DMS114 treated with DMSO at 0.1 percent for 48 hours (cell line): ENCODE measurements around the gene BCKDK.
"Not testable (repeated sequence)": the region's sequence is repeated elsewhere in the genome, so short reads cannot be mapped to it uniquely, and the experiment has no call there.

ENCODE experiments used
- DNase-seq: peaks from one replicate; lab custom pipeline; 2025; ENCODE audit not compliant: unreplicated experiment; lab: John Stamatoyannopoulos, UW

BCKDK gene

DNA sequence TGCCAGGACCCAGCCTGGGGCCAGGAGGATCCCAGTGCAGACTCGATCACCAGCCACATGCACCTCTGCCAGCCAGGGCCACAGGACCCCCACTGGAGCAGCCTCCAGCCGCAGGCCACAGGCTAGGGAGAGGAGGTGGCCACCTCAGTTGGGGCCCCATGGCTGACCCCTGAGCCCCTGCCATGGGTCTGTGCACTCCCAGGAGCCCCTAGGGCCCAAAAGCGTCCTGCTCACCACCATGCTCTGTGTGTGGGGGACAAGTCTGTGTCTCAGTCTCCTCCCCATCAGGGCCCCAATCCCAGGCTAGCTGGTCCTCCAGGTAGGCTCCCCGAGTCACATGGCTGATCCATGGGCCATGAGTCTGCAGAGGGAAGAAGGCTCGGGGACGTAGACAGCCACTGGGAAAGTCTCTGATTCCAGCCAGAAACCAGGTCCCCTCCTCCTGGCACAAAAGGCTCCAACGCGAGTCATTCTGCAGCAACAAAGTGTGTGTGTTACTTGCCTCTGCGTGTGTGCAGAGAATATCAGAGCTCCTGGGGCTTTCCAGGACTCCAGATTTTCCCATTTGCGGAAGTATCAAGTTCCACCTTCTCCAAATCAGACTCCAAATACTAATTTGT lies 33.4 kb downstream of the BCKDK start:
- no peak for DNase-seq

DNA sequence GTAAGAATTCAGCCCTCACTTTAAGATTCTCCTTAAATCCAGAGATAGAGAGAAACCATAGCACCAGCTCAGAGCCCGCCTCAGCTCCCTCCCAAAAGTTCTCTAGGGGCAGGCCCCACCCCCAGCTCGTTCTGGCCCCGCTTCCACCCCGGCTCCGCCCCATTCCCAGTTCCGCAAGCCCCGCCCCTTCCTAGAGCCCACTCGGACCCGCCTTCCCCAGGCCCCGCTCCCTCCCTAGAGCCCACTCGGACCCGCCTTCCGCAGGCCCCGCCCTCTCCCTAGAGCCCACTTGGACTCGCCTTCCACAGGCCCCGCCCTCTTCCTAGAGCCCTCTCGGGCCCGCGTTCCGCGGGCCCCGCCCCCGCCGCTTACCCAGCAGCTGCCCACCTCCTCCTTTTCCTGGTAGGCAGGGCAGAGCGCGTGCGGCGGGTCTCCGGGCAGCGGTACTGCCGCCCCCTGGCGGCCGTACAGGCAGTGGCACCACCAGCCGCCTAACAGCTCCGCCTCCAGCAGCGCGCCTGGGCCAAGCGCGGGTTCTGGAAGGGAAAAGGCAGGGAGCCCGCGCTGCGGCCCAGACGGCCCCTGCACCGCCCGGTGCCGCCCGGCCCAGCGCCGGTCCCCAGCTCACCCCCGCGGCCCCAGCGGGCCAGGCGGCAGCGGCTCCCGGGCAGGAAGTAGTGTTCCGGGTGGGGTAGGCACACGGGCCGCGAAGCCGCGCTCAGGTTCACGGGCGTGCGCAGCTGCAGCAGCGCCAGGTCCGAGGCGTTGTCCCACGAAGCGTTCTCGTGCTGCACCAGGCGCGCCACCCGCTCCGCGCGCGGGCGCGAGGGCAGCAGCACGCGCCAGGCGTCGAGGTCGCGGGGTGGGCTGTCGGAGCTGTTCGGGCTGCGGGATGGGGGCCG lies 34.2 kb downstream of the BCKDK start:
- DNase-seq = peak; percentile 96

DNA sequence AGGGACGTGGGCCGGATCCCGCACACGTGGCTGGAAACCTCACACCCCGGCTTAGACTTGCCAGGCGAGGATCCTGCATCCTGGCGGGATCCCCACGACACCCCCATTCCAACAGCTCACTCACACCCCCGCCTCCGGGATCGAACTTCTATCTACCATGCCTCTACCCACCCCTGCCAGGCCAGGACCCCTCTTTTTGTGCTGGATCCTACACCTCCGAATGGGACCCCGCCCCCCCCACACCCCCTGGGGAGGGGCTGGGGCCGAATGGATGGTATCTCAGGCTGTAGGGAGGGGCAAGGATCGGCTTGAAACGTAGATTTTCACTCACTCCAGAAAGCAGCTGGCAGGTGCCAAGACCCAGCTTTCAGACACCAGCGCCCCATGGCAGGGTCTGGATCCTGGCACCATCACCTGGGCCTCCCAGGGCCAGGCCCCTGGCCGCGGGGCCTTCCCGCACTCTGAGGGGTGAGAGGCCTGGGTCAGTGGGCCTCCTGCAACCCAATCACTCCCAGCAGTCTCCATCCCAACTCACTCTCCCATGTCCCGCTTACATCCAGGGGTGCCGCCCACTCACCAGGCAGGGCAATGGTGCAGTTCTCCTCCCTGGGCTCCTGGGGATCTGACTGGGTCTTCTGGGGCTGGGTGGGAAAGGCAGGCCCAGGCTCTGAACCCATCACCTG lies 35.0 kb downstream of the BCKDK start:
- DNase-seq = no peak

DNA sequence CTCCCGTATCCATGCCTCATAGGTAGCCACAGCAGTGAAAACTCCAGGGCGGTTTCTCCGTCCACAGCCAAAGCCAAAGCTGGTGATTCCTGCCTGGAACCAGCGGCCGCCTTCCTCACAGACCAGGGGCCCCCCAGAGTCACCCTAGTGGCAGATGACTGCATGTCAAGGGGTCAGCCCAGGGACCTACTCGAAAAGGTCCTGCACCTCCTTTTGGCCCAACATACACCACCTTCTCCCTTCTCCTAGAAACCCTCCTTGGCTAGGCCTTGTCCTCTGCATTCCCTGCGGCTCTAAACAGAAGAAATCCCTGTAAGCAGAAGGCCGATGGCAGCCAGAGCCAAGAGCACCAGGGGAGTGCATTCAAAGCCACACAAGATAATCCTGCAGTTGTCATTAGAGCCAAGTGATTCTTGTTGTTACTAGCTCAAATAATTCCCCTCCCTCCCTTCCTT lies 35.5 kb downstream of the BCKDK start:
- DNase-seq = no peak

DNA sequence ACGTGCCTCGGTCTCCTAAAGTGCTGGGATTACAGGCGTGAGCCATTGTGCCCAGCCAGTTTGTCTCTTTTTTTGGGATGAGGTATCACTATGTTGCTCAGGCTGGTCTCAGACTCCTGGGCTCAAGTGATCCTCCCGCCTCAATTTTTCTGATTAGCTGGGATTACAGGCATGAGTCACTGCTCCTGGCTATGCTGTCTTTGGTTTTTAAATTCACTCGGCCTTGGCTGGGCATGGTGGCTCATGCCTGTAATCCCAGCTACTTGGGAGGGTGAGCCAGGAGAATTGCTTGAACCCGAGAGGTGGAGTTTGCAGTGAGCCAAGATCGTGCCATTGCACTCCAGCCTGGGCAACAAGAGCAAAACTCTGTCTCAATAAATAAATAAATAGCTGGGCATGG lies 36.2 kb downstream of the BCKDK start:
- not testable (repeated sequence) for DNase-seq

DNA sequence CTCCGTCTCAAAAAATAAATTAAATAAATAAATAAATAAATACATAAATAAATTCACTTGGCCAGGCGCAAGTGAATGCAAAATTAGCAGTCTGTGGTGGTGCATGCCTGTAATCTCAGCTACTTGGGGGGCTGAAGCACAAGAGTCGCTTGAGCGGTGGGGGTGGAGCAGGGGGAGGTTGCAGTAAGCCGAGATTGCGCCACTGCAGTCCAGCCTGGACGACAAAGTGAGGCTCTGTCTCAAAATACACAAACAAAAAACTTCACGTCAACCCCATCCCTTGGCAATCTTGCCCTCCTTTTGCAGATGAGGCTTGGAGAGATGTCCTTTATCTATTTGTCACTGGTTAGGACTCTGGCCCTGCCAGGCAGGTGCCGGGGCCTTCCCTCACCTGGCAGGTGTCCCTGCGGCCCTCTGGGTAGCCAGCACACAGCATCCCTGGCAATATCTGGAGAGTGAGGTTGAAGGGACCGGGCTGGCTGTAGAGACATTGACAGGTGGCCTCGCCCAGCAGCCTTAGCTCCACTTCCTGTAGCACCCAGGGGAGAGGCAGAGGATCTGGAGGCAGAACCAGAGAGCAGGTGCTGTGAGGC lies 37.3 kb downstream of the BCKDK start:
- DNase-seq = no peak

DNA sequence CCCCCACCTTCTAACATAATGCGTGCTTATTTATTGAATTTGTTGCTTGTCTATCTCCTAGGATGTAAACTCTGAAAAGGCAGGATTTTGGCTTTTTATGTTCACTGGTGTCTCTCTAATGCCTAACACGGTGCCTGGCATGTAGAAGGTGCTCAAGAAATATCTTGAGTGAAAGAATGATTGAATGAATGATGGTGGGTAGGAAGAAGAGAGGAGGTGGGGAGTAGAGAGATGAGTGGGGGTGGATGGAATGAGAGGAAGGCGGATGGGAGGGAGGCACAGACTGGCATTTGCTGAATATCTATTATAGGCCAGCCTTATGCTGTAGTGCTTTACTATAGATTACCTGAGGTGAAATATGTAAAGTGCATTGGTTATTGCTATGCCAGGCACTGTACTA lies 39.4 kb downstream of the BCKDK start:
- DNase-seq = no peak

DNA sequence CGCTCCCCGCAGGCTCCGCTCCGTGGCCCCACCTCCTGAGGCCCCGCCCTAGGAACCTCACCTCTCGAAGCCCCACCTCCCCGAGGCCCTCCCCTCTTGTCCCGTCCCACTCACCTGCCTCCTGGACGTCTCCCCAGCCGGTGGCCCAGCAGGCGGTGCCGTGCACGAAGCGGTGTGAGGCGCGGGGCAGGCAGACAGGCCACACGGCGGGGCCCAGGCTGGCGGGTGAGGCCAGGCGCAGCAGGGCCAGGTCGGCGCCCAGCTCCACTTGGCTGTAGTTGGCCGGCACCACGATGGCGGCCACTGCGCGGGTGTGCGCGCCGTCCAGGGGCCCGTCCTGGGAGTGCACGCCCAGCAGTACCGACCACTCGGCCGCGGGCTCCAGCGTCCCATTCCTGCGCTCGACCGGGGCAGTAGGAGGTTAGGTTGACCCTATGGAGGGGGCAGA lies 40.1 kb downstream of the BCKDK start:
- no peak for DNase-seq

DNA sequence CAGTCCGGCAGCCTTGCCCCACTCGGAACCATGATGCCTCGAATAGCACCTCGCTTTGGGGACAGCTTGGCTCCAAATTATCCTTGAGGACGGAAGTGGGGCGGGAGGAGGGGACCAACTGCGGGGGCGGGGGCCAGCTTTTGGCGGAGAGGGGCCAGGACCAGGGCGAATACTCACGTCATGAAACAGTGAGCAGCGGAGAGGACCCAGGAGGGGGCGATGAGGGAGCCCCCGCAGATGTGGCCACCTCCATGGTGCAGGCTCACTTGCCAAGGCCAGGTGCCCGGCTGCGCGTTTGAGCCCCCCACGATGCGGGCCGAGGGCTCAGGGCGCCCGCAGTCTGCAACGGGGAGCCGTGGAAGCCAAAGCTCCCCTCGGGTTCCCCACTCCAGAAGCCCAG lies 40.7 kb downstream of the BCKDK start:
- no peak for DNase-seq

DNA sequence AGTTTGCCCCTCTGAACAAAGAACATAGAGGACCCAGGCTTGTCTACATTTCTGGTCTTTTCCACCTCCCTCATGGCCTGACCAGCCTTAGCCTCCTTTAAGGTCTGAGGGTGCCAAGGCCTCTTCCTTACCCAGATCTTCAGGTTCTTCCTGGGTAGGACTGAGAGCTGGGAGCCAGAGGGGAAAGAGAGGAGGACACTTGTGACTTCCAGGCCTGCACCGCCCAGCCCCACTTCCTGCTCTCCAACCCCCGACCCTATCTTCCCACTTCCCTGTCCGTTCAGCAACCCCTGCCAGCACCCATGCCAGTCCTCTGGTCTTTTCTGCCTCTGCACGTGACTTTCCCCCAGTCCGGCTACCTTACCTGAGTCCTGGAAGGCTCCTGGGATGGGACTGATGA lies 41.1 kb downstream of the BCKDK start:
- no peak for DNase-seq

DNA sequence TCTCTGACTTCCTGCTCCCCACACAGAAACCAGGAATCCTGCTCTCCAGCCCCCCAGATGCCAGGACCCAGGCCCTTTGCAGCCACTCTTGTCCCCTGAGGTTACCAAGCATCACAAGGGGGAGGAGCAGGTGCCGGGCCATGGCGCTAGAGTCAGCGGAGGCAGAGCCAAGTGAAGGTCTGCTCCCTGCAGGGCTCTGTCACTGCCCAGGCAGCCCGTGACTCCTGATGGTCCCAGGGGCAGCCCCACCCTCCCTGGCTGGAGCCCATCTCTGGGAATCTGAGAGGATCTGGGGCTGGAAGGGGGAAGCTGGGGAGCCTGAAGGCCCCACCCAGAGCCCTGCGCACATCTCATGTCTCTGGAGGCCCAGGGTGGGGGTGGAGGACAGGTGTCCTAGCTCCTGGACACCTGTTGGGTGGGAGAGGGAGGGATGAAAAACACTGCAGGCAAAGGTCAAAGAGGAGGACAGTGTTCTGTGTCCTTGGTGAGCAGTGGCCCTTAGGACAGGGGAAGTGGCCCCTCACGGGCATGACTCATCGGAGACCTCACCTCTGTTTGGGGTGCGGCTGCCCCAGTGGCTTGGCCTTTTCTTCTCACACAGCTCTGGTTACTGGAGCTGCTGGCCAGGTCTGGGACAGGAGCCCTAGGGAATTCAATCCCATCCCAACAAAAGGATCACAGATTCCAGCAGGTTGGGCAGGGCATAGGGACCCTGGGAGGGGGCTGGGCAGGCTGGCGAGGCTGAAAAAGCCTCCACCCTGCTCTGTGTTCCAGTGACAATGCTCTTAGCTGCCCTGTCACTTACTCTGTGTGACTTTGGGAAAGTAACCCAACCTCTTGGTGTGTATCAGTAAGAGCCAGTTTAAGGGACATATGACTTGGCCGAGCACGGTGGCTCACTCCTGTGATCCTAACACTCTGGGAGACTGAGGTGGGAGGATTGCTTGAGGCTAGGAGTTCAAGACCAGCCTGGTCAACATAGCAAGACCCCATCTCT lies 42.0 kb downstream of the BCKDK start, which contains the start of gene PRSS36:
Gene PRSS36 (minus strand): TSS at position 173 of the 997 bp plus-strand sequence. CDS start 31 bp downstream, at position 142.
- no peak for DNase-seq

DNA sequence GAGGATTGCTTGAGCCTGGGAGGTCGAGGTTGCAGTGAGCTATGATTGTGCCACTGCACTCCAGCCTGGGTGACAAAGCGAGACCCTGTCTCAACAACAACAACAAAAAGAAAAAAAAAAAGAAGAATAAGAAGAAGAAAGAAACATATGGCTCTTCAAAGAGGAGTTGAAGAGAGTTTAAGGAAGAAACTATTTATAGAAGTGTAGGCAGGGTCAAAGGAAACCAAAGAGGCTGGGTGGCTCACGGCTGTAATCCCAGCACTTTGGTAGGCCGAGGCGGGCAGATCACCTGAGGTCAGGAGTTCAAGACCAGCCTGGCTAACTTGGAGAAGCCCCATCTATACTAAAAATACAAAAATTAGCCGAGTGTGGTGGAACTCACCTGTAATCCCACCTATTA lies 42.8 kb downstream of the BCKDK start:
- DNase-seq = not testable (repeated sequence)

DNA sequence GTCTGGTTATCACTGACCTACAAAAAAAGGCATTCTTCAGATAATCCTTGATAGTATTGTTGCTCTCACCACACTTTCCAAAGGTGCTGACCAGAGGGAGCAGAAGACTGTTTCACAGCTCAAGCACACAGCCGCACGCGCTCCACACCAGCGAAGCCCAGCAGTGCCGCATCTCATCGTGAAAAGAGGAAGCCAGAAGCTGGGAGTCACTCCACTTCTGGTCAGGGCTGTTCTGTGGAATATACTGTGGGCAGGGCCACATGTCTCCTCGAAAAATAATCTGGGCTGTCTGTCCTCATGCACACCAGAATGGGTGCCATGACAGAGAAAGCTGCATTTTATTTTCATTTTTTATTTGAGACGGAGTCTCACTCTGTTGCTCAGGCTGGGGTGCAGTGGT lies 49.0 kb downstream of the BCKDK start:
- DNase-seq = no peak
